GM23338 (cell line): ENCODE measurements around the gene TNFRSF4.

ENCODE experiments used
- CREB1 ChIP-seq: fragments of 250-450 bp; sonication (Bioruptor Pico); IDR thresholded peaks from 2 replicates; pipeline ENCODE4 v1.5.0; 2020; ENCODE audit warnings: low read depth, mild to moderate bottlenecking, moderate library complexity
- CTCF ChIP-seq, 2 experiments: fragments of 200-600 bp in 1 of 2; sonication (generic) in 1 of 2; conservative IDR thresholded peaks; 2 replicates each; pipeline versions ENCODE4 v1.5.1 to v1.6.1; 2016 to 2017; ENCODE audit warnings: antibody characterized with exemption in 2 of 2, low read depth in 2 of 2, mild to moderate bottlenecking in 2 of 2, moderate library complexity in 1 of 2
- EZH2 ChIP-seq: fragments of 200-600 bp; sonication (generic); IDR thresholded peaks from one replicate; pipeline ENCODE4 v1.8.0; 2017; ENCODE audit warnings: antibody characterized with exemption, mild to moderate bottlenecking, low read depth; ENCODE audit not compliant: unreplicated experiment
- EZH2phosphoT487 ChIP-seq: fragments of 200-600 bp; sonication (generic); IDR thresholded peaks from one replicate; pipeline ENCODE4 v1.8.1; 2018; ENCODE audit warnings: antibody characterized with exemption; ENCODE audit not compliant: unreplicated experiment
- POLR2AphosphoS5 ChIP-seq: IDR thresholded peaks from 2 replicates; pipeline ENCODE4 v1.6.1; 2016; ENCODE audit warnings: antibody characterized with exemption, low read depth
- ZNF462 ChIP-seq: fragments of 250-450 bp; sonication (Bioruptor Pico); IDR thresholded peaks from 2 replicates; pipeline ENCODE4 v1.5.0; 2020; ENCODE audit warnings: mild to moderate bottlenecking, moderate library complexity
- TF ChIP-seq, protein P1 (sequence below): IDR thresholded peaks from 2 replicates; pipeline ENCODE4 v1.6.1; 2016; ENCODE audit warnings: antibody characterized with exemption

DNA sequence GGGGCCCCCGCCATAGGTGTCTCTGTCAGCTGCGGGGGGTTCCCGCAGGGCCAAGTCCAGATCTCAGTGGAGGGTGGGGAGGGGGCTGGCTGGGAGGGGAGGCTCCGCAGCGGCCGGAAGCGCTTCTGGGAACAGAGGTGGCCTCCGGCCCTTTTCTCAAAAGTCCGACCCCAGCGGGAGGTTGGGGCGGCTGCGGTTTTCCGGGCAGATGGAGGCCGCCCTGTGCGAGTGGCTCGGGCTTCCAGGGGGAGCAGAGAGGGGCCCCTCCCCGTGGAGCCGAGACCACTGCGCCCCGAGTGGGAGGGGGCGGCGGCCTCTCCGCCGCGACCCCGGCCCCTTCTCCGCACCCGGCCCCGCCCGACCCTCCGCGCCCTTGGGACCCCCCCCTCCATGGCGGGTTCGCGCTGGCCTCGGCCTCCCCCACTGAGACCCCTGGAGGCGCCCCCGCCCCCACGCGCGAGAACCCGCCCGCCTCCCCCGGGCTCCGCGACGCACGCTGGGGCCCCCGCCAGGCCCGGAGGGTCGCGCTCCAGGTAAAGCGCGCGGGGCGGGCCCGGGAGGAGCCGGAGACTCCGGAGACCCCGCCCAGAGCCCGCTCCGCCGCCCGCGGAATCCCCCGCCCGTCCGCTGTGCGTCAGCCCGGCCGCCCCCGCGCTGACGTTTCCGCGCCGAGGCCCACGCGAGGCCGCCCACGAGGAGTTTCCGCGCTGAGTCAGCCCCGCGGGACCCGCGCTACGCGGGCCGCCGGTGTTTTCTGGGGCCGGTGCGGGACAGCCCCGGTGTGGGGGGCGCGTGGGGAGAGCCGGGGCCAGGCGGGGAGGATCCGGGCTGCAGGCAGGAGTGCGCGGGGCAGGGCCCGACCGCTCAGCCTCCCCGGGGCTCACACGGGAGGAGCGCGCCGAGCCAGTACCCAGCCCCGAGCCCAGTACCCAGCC, 12.8 kb downstream of the TNFRSF4 start:
- TF ChIP-seq CTCF (conservative IDR thresholded peaks at IDR 0.05; ENCODE audit: low read depth in 2 of 2): no peak
- TF ChIP-seq EZH2: peak; percentile 31
- no peak for TF ChIP-seq EZH2phosphoT487
- TF ChIP-seq POLR2AphosphoS5: no peak
- TF ChIP-seq, protein P1, sequence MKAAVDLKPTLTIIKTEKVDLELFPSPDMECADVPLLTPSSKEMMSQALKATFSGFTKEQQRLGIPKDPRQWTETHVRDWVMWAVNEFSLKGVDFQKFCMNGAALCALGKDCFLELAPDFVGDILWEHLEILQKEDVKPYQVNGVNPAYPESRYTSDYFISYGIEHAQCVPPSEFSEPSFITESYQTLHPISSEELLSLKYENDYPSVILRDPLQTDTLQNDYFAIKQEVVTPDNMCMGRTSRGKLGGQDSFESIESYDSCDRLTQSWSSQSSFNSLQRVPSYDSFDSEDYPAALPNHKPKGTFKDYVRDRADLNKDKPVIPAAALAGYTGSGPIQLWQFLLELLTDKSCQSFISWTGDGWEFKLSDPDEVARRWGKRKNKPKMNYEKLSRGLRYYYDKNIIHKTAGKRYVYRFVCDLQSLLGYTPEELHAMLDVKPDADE: no peak
- TF ChIP-seq CREB1: no peak
- TF ChIP-seq ZNF462: no peak
